ENCODE measurements around the gene OSBPL5.

GRCh38 chr11:3207526-3208189 lies 42.5 kb upstream of the OSBPL5 start:
- TF ChIP-seq CTCF (IDR thresholded peaks at IDR 0.05) (no peak), POLR2A (IDR thresholded peaks at IDR 0.05) (no peak), POLR2AphosphoS5 (IDR thresholded peaks at IDR 0.05; ENCODE audit: insufficient read depth in 1 of 2, low read depth in 1 of 2) (no peak)
